ENCODE data around the gene FOXD4L3.
"Not testable (repeated sequence)": the region's sequence is repeated elsewhere in the genome, so short reads cannot be mapped to it uniquely, and the experiment has no call there.

Gene FOXD4L3

GRCh38 chr9:68302567-68302966 lies at the start of gene FOXD4L3:
Gene FOXD4L3 (plus strand): TSS chr9:68302867. CDS start chr9:68302952, 85 bp downstream.
- not testable (repeated sequence) for DNase-seq

GRCh38 chr9:68281041-68281440 lies 21.6 kb upstream of the FOXD4L3 start:
- DNase-seq = not testable (repeated sequence)

- DNase-seq = not testable (repeated sequence)
These were observed 1.1 kb downstream of the FOXD4L3 start for GRCh38 chr9:68303771-68304170.

GRCh38 chr9:68304212-68304611 lies 1.5 kb downstream of the FOXD4L3 start:
- not testable (repeated sequence) for DNase-seq

GRCh38 chr9:68304777-68305176 lies 2.1 kb downstream of the FOXD4L3 start:
- not testable (repeated sequence) for DNase-seq

- not testable (repeated sequence) for DNase-seq
These were observed 3.1 kb downstream of the FOXD4L3 start for GRCh38 chr9:68305680-68306285.

GRCh38 chr9:68306391-68306964 lies 3.8 kb downstream of the FOXD4L3 start:
- not testable (repeated sequence) for DNase-seq

- not testable (repeated sequence) for DNase-seq
These were observed 4.5 kb downstream of the FOXD4L3 start for GRCh38 chr9:68307127-68307526.

GRCh38 chr9:68307654-68308053 lies 5.0 kb downstream of the FOXD4L3 start:
- not testable (repeated sequence) for DNase-seq

GRCh38 chr9:68311208-68311607 lies 8.5 kb downstream of the FOXD4L3 start:
- not testable (repeated sequence) for DNase-seq

GRCh38 chr9:68318209-68318608 lies 15.5 kb downstream of the FOXD4L3 start:
- not testable (repeated sequence) for DNase-seq

GRCh38 chr9:68323749-68324148 lies 21.1 kb downstream of the FOXD4L3 start:
- not testable (repeated sequence) for DNase-seq

GRCh38 chr9:68324518-68324917 lies 21.9 kb downstream of the FOXD4L3 start:
- not testable (repeated sequence) for DNase-seq

GRCh38 chr9:68329106-68329505 lies 26.4 kb downstream of the FOXD4L3 start:
- not testable (repeated sequence) for DNase-seq

- DNase-seq = not testable (repeated sequence)
These were observed 28.0 kb downstream of the FOXD4L3 start for GRCh38 chr9:68330531-68331173.

- DNase-seq = not testable (repeated sequence)
These were observed 29.5 kb downstream of the FOXD4L3 start for GRCh38 chr9:68332122-68332521.

- DNase-seq = not testable (repeated sequence)
These were observed 33.3 kb downstream of the FOXD4L3 start for GRCh38 chr9:68335935-68336334.

- not testable (repeated sequence) for DNase-seq
These were observed 34.1 kb downstream of the FOXD4L3 start for GRCh38 chr9:68336639-68337339.

GRCh38 chr9:68338000-68338399 lies 35.3 kb downstream of the FOXD4L3 start:
- DNase-seq = not testable (repeated sequence)

- DNase-seq = not testable (repeated sequence)
These were observed 39.8 kb downstream of the FOXD4L3 start for GRCh38 chr9:68342265-68343025.

GRCh38 chr9:68343242-68343641 lies 40.6 kb downstream of the FOXD4L3 start:
- DNase-seq = not testable (repeated sequence)

- not testable (repeated sequence) for DNase-seq
These were observed 41.3 kb downstream of the FOXD4L3 start for GRCh38 chr9:68343992-68344391.
